Colonic mucosa (tissue), 4 donors: ENCODE measurements around the gene UBA5. TPM values are rescaled to one million over a fixed set of nuclear protein-coding genes. Genes with fewer than 3 reads are reported as not detected.

Experiments used
- DNase-seq: peaks from one replicate; pipeline ENCODE4 v3.0.0-alpha.2; 2020
- H3K27ac ChIP-seq: fragments of 200-600 bp; one replicate; pipeline ENCODE4 v1.8.0; 2021
- H3K27me3 ChIP-seq: fragments of 200-600 bp; one replicate; pipeline ENCODE4 v1.8.0; 2021
- H3K36me3 ChIP-seq: fragments of 200-600 bp; one replicate; pipeline ENCODE4 v1.8.0; 2021
- H3K4me1 ChIP-seq: fragments of 200-600 bp; one replicate; pipeline ENCODE4 v1.8.0; 2021; ENCODE audit warnings: mild to moderate bottlenecking
- H3K4me3 ChIP-seq: fragments of 200-600 bp; one replicate; pipeline ENCODE4 v1.8.0; 2021
- H3K9ac ChIP-seq, 2 donors: one replicate each; pipeline ENCODE4 v1.7.0; 2013; ENCODE audit warnings: control low read depth in 2 of 2, low read depth in 2 of 2, low read length in 2 of 2
- H3K9me3 ChIP-seq: fragments of 200-600 bp; one replicate; pipeline ENCODE4 v1.8.0; 2021
- intact Hi-C: fragments of 100-400 bp; cut with DNase I; formaldehyde crosslinking; loops from one replicate; pipeline ENCODE4 v1.14.1; 2022
- total RNA-seq, 2 donors: library from RNA; stranded (reverse); fragmentation: NEBNext Ultra II Directional in 1 of 2; extraction: Animal tissue kit (Norgen Biotek cat#: 25700) in 1 of 2; gene quantifications; one replicate each; pipeline ENCODE4 v1.2.1, GENCODE V29; 2021
- TF ChIP-seq, protein P1 (sequence below): fragments of 200-600 bp; IDR thresholded peaks from one replicate; pipeline ENCODE4 v1.8.0; 2022; ENCODE audit warnings: antibody characterized with exemption, mild to moderate bottlenecking
- donor health status: healthy.
- donor health status: DM: no; HTN: no; CAD: no.
- donor health status: DM: no; HTN: no; CAD: no.

UBA5 gene
- total RNA-seq, 2 donors from 2014 or later, result 32.2 to 32.5 TPM

DNA sequence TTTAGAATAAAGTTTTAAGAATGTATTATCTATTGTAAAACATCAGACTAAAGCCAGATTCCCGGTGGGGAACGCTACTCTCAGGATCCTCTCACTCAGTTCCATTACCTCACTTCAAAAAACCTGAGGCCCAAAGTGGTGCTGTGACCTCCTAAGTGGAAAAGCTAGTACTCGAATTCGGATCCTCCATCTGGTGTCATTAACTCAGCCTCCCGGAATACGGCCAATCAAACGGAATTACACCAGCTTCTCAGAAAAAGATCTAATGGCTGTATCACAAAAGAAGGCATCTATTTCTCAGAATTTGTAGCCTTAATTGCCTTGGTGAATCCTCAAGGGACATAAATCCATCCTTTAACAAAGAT lies 1.1 kb upstream of the UBA5 start:
- DNase-seq, result no peak
- no peaks in the 10 kb centered on the region for H3K4me1 ChIP-seq

DNA sequence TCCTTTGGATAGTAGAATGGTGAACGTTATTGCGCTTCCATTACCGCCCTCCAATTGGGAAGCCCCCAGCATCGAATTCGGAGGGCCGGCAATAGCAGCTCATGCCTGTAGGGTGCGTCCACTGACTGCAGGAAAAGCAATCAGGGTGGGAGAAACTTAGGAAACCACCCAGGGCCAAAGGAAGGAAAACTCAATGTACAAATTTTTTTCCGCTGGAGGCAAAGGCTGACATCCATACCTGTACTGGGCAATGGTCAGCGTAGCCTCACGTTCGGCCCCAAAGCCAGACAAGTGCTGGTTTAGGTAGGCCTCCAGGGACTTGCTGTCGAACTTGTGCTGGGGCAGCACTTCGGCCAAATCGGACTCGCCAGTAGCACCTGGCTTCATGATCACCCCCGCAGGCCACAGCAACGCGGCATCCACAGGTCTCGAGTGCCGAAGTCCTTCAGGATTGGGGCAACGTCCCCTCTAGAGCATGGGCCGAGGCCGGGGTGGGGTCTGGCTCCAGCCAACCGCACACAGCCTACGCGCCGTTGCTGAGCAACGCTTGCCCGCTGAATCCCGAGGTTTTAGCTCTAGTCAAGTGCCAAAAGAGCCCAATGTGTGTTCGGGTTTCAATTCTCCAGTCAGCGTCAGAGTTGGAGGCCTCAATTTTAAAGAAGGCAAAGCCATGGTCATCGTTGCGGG lies 621 bp upstream of the UBA5 start, which contains the start of gene ACAD11:
ACAD11 (minus strand) TSS at position 445 of the 687 bp plus-strand sequence; CDS start at position 387, 58 bp downstream.
- Histone ChIP-seq H3K36me3 (no peaks in the 10 kb centered on the region), H3K9ac (peak within 1 kb of the TSS; percentile 83 to 97), H3K27me3 (no peaks in the 10 kb centered on the region), H3K4me3 (peak within 1 kb of the TSS; percentile 81), H3K9me3 (no peaks in the 10 kb centered on the region), H3K27ac (peak within 1 kb of the TSS; percentile 80), H3K4me1 (no peaks in the 10 kb centered on the region)
- TF ChIP-seq, protein P1, sequence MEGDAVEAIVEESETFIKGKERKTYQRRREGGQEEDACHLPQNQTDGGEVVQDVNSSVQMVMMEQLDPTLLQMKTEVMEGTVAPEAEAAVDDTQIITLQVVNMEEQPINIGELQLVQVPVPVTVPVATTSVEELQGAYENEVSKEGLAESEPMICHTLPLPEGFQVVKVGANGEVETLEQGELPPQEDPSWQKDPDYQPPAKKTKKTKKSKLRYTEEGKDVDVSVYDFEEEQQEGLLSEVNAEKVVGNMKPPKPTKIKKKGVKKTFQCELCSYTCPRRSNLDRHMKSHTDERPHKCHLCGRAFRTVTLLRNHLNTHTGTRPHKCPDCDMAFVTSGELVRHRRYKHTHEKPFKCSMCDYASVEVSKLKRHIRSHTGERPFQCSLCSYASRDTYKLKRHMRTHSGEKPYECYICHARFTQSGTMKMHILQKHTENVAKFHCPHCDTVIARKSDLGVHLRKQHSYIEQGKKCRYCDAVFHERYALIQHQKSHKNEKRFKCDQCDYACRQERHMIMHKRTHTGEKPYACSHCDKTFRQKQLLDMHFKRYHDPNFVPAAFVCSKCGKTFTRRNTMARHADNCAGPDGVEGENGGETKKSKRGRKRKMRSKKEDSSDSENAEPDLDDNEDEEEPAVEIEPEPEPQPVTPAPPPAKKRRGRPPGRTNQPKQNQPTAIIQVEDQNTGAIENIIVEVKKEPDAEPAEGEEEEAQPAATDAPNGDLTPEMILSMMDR, result peak; percentile 63
- peak; percentile 85 for DNase-seq
- intact Hi-C loops, result loop anchor here (10.0 kb wide), 1 partner anchor 405 kb away; no protein-coding TSS in a partner anchor

More for the DNA sequence above, 1.1 kb upstream of the UBA5 start:
- TF ChIP-seq, protein P1, result no peak
- Histone ChIP-seq H3K9ac (peak overlapping the region in 1 of 2 donors; percentile 83), H3K9me3 (no peaks in the 10 kb centered on the region), H3K27me3 (no peaks in the 10 kb centered on the region), H3K36me3 (no peaks in the 10 kb centered on the region), H3K4me3 (peak overlapping the region; percentile 81), H3K27ac (peak overlapping the region; percentile 80)
- intact Hi-C loops, result loop anchor here (10.0 kb wide), 1 partner anchor 404 kb away; no protein-coding TSS in a partner anchor

DNA sequence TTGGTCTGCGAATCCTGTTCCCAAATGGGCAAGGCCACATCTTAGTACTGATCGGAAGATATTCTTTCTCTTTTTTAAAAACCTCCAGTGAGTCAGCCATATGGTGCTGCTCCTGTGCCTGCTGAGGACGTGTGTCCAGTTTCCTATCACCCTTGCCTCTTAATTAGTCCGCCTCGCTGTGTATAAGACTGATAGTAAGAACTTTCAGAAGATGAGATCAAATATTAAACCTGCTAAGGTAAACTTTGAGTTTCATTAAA lies 612 bp downstream of the UBA5 start:
- TF ChIP-seq, protein P1, result no peak
- H3K9me3 ChIP-seq, result no peaks in the 10 kb centered on the region
- H3K4me3 ChIP-seq, result peak overlapping the region; percentile 81
- peak overlapping the region; percentile 83 to 97 for H3K9ac ChIP-seq
- H3K4me1 ChIP-seq, result no peaks in the 10 kb centered on the region
- DNase-seq, result peak; percentile 23
- H3K36me3 ChIP-seq, result no peaks in the 10 kb centered on the region
- H3K27me3 ChIP-seq, result no peaks in the 10 kb centered on the region
- peak overlapping the region; percentile 80 for H3K27ac ChIP-seq
- intact Hi-C loops, result no loop called here

DNA sequence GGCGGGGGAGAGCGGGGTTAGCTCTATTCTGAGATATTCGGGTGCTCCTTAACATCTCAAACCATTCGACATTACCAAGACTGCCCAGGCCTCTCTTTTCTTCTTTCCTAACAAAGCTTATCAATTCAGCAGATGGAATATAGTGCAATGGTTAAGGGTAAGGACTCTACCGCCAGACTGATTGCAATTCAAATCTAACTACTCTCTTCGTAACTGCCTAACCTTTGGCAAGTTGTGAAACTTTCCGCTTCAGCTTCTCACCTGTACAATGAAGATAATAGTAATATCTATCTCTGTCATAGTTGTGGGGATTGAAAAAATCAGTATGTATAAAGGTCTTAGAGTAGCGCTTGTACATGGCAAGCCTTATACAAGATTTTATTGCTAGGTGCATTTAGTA lies 972 bp downstream of the UBA5 start:
- H3K27ac ChIP-seq, result peak overlapping the region; percentile 80
- no peaks in the 10 kb centered on the region for H3K4me1 ChIP-seq
- H3K36me3 ChIP-seq, result no peaks in the 10 kb centered on the region
- no peaks in the 10 kb centered on the region for H3K9me3 ChIP-seq
- TF ChIP-seq, protein P1, result no peak
- no peaks in the 10 kb centered on the region for H3K27me3 ChIP-seq
- intact Hi-C loops, result no loop called here
- peak overlapping the region; percentile 83 to 97 for H3K9ac ChIP-seq
- H3K4me3 ChIP-seq, result peak overlapping the region; percentile 81
- no peak for DNase-seq

DNA sequence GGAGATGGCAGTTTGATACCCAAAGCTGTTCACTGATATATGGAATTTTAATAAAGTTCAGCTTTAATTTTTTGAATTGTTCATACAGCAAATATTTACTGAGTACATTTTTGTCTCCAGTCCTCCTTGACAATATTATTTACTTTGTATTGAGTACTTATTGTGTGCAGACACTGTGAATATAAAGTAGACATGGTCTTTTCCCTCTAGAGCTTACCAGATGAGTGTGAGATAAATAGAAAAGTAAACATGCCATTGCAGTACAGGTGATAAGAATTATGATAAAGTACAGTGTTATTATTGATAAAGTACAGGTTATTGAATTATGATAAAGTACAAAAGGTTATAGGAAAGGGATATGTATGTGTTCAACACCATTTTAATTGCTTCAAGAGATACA lies 2.1 kb downstream of the UBA5 start:
- H3K9me3 ChIP-seq, result no peaks in the 10 kb centered on the region
- H3K36me3 ChIP-seq, result no peaks in the 10 kb centered on the region
- intact Hi-C loops, result no loop called here
- H3K4me1 ChIP-seq, result no peaks in the 10 kb centered on the region
- H3K9ac ChIP-seq, result no peak overlapping the region
- TF ChIP-seq, protein P1, result no peak
- no peak overlapping the region for H3K27ac ChIP-seq
- DNase-seq, result no peak
- H3K4me3 ChIP-seq, result no peak overlapping the region
- H3K27me3 ChIP-seq, result no peaks in the 10 kb centered on the region
